H9 (cell line): ENCODE data around the gene ATP8A2. TPM values are rescaled to one million over a fixed set of nuclear protein-coding genes. Genes with fewer than 3 reads are reported as not detected.

Experiments used
- DNase-seq: peaks from one replicate; pipeline ENCODE4 v3.0.0-alpha.2; 2017
- H2AFZ ChIP-seq: one replicate; pipeline ENCODE4 v1.6.1; 2013; ENCODE audit warnings: mild to moderate bottlenecking, low read length, control low read depth, moderate library complexity
- H2AK5ac ChIP-seq: 2 replicates; pipeline ENCODE4 v1.6.1; 2013; ENCODE audit warnings: low read length, control low read depth, mixed read lengths; ENCODE audit not compliant: insufficient read length
- H2BK120ac ChIP-seq: one replicate; pipeline ENCODE4 v1.6.1; 2013; ENCODE audit warnings: low read depth, mild to moderate bottlenecking, low read length, control low read depth, inconsistent platforms; ENCODE audit not compliant: poor library complexity, severe bottlenecking
- H2BK12ac ChIP-seq: 2 replicates; pipeline ENCODE4 v1.6.1; 2013; ENCODE audit warnings: low read length, control low read depth, mixed read lengths, low read depth; ENCODE audit not compliant: insufficient read length
- H2BK15ac ChIP-seq: 2 replicates; pipeline ENCODE4 v1.6.1; 2013; ENCODE audit warnings: low read depth, low read length, control low read depth
- H2BK20ac ChIP-seq: one replicate; pipeline ENCODE4 v1.6.1; 2013; ENCODE audit warnings: low read depth, mild to moderate bottlenecking, low read length, control low read depth, inconsistent platforms; ENCODE audit not compliant: poor library complexity, severe bottlenecking
- H2BK5ac ChIP-seq: 2 replicates; pipeline ENCODE4 v1.6.1; 2013; ENCODE audit warnings: low read length, control low read depth, mixed read lengths; ENCODE audit not compliant: insufficient read length
- H3K14ac ChIP-seq: 2 replicates; pipeline ENCODE4 v1.6.1; 2013; ENCODE audit warnings: low read length, control low read depth; ENCODE audit not compliant: insufficient read depth
- H3K18ac ChIP-seq: 2 replicates; pipeline ENCODE4 v1.6.1; 2013; ENCODE audit warnings: low read depth, mild to moderate bottlenecking, mixed read lengths, low read length, control low read depth; ENCODE audit not compliant: insufficient read length
- H3K23ac ChIP-seq: 2 replicates; pipeline ENCODE4 v1.6.1; 2013; ENCODE audit warnings: low read length, control low read depth, mixed read lengths, low read depth; ENCODE audit not compliant: insufficient read length
- H3K23me2 ChIP-seq: 2 replicates; pipeline ENCODE4 v1.6.1; 2013; ENCODE audit warnings: low read depth, mild to moderate bottlenecking, mixed read lengths, low read length, control low read depth; ENCODE audit not compliant: insufficient read length, poor library complexity, severe bottlenecking
- H3K27ac ChIP-seq: 2 replicates; pipeline ENCODE4 v1.5.1; 2013; ENCODE audit warnings: low read length, control low read depth, mixed read lengths, low read depth; ENCODE audit not compliant: insufficient read length
- H3K27me3 ChIP-seq: 2 replicates; pipeline ENCODE4 v1.6.1; 2013; ENCODE audit warnings: low read length, control low read depth, inconsistent platforms; ENCODE audit not compliant: insufficient read depth
- H3K4ac ChIP-seq: 2 replicates; pipeline ENCODE4 v1.6.1; 2013; ENCODE audit warnings: low read depth, mild to moderate bottlenecking, control low read depth, inconsistent platforms, low read length, moderate library complexity
- H3K4me1 ChIP-seq: 2 replicates; pipeline ENCODE4 v1.6.1; 2013; ENCODE audit warnings: low read length, control low read depth, inconsistent platforms; ENCODE audit not compliant: insufficient read depth
- H3K4me2 ChIP-seq: 2 replicates; pipeline ENCODE4 v1.6.1; 2013; ENCODE audit warnings: low read length, control low read depth, mixed read lengths; ENCODE audit not compliant: insufficient read length, insufficient read depth
- H3K56ac ChIP-seq: 2 replicates; pipeline ENCODE4 v1.6.1; 2013; ENCODE audit warnings: low read depth, mild to moderate bottlenecking, mixed read lengths, low read length, control low read depth; ENCODE audit not compliant: insufficient read length
- H3K79me1 ChIP-seq: 2 replicates; pipeline ENCODE4 v1.6.1; 2013; ENCODE audit warnings: low read depth, mild to moderate bottlenecking, moderate library complexity, low read length, control low read depth, inconsistent platforms; ENCODE audit not compliant: insufficient read depth, poor library complexity, severe bottlenecking
- H3K79me2 ChIP-seq: 2 replicates; pipeline ENCODE4 v1.6.1; 2013; ENCODE audit warnings: low read length, control low read depth, inconsistent platforms; ENCODE audit not compliant: insufficient read depth
- H3K9ac ChIP-seq: 2 replicates; pipeline ENCODE4 v1.6.1; 2013; ENCODE audit warnings: low read length, control low read depth, mixed read lengths; ENCODE audit not compliant: insufficient read length; ENCODE audit errors: extremely low read depth
- H3K9me3 ChIP-seq: one replicate; pipeline ENCODE4 v1.6.1; 2013; ENCODE audit warnings: low read depth, low read length, inconsistent platforms; ENCODE audit not compliant: control insufficient read depth
- H3T11ph ChIP-seq: one replicate; pipeline ENCODE4 v1.6.1; 2013; ENCODE audit warnings: mild to moderate bottlenecking, low read length, control low read depth, inconsistent platforms
- H4K20me1 ChIP-seq: one replicate; pipeline ENCODE4 v1.6.1; 2013; ENCODE audit not compliant: control insufficient read depth, insufficient read length, insufficient read depth
- H4K5ac ChIP-seq: 2 replicates; pipeline ENCODE4 v1.6.1; 2013; ENCODE audit warnings: low read depth, mild to moderate bottlenecking, mixed read lengths, low read length, control low read depth; ENCODE audit not compliant: insufficient read length
- H4K8ac ChIP-seq: replicated peaks from 2 replicates; pipeline ENCODE4 v1.6.1; 2013; ENCODE audit warnings: low read length, control low read depth, mixed read lengths, low read depth; ENCODE audit not compliant: insufficient read length
- H4K91ac ChIP-seq: 2 replicates; pipeline ENCODE4 v1.6.1; 2013; ENCODE audit warnings: low read depth, mild to moderate bottlenecking, moderate library complexity, mixed read lengths, low read length, control low read depth; ENCODE audit not compliant: insufficient read length
- H3K27ac Mint-ChIP-seq, 3 experiments: 2 replicates in 2 of 3; 3 replicates in 1 of 3; pipeline ENCODE4 v1.8.0; 2020 to 2021; ENCODE audit warnings: mixed read lengths in 3 of 3, mild to moderate bottlenecking in 1 of 3, moderate library complexity in 1 of 3
- H3K27me3 Mint-ChIP-seq: 2 replicates; pipeline ENCODE4 v1.8.0; 2021; ENCODE audit warnings: low read depth, mild to moderate bottlenecking, moderate library complexity, mixed read lengths
- H3K36me3 Mint-ChIP-seq, 3 experiments: 2 replicates in 2 of 3; 3 replicates in 1 of 3; pipeline ENCODE4 v1.8.0; 2020 to 2021; ENCODE audit warnings: low read depth in 3 of 3, mixed read lengths in 3 of 3; ENCODE audit not compliant: insufficient read depth in 1 of 3
- H3K4me1 Mint-ChIP-seq, 2 experiments: 2 replicates each; pipeline ENCODE4 v1.8.0; 2020; ENCODE audit warnings: mixed read lengths in 2 of 2
- H3K4me3 Mint-ChIP-seq, 2 experiments: 2 replicates in 1 of 2; 3 replicates in 1 of 2; pipeline ENCODE4 v1.8.0; 2020 to 2021; ENCODE audit warnings: mild to moderate bottlenecking in 2 of 2, mixed read lengths in 2 of 2, moderate library complexity in 1 of 2
- H3K9me3 Mint-ChIP-seq, 2 experiments: 2 replicates in 1 of 2; 3 replicates in 1 of 2; pipeline ENCODE4 v1.8.0; 2020; ENCODE audit warnings: mild to moderate bottlenecking in 2 of 2, mixed read lengths in 2 of 2, moderate library complexity in 1 of 2
- CTCF ChIP-seq: fragments of 200-600 bp; sonication (generic); conservative IDR thresholded peaks from 3 replicates; pipeline ENCODE4 v1.8.0; 2021; ENCODE audit warnings: antibody characterized with exemption, mild to moderate bottlenecking
- WGBS: extraction: QIAGEN DNeasy Blood & Tissue Kit; methylation state at CpG from one replicate; pipeline ENCODE4 v1.1.7; 2013; ENCODE audit warnings: missing lambda C conversion rate, low lambda C conversion rate, mixed read lengths; ENCODE audit not compliant: insufficient read length; ENCODE audit errors: extremely low coverage; 5-methylcytosine and 5-hydroxymethylcytosine counted together
- total RNA-seq: library from RNA; stranded (reverse); gene quantifications from 2 replicates; pipeline ENCODE4 v1.2.1, GENCODE V29; 2021

ATP8A2 gene
- total RNA-seq, 1 experiment from 2014 or later, result 18.2 TPM

DNA sequence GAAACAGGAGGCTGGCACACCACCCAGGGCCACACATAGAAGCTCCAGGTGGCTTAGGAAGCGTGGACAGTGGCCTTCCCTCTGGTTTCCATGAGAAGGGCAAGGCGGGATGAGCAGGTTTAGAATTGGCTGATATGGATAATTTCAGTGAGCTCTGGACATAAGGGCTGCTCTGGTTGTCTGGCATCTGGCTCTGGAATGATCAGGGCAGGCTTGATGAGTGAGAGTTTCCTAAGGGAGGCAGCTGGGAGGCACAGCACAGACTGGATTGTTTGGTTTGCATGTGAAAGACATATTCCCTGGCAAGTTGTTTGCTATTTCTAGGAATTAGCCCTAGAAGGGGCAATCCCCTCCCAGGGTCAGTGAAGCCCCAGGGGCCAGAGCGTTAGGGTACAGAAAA lies 129.5 kb downstream of the ATP8A2 start:
- Histone ChIP-seq H2AK5ac (no peak overlapping the region), H3K79me1 (no peaks in the 10 kb centered on the region), H2BK20ac (no peak overlapping the region), H4K5ac (no peak overlapping the region), H2BK120ac (no peak overlapping the region), H3K9me3 (no peaks in the 10 kb centered on the region), H3K23me2 (no peaks in the 10 kb centered on the region), H3T11ph (no peak overlapping the region), H3K9ac (no peak overlapping the region), H3K4me2 (no peak overlapping the region), H3K79me2 (no peaks in the 10 kb centered on the region), H2BK5ac (no peak overlapping the region), H2AFZ (no peak overlapping the region), H3K27ac (no peak overlapping the region), H2BK15ac (no peak overlapping the region), H3K18ac (no peak overlapping the region), H3K4ac (no peak overlapping the region), H4K8ac (no peak overlapping the region), H3K4me1 (no peaks in the 10 kb centered on the region), H4K91ac (no peak overlapping the region), H3K56ac (no peak overlapping the region), H2BK12ac (no peak overlapping the region), H3K23ac (no peak overlapping the region), H3K27me3 (no peaks in the 10 kb centered on the region), H3K14ac (no peak overlapping the region), H4K20me1 (peaks cover 2% of the 10 kb centered on the region)
- Mint-ChIP-seq H3K27ac (no peak overlapping the region; a peak in 1 of 7 replicates), H3K9me3 (no peaks in the 10 kb centered on the region), H3K36me3 (no peaks in the 10 kb centered on the region), H3K27me3 (no peaks in the 10 kb centered on the region; the same call in 1 of the 2 replicates), H3K4me1 (peaks cover 9 to 21% of the 10 kb centered on the region in 2 experiments), H3K4me3 (no peak overlapping the region)
- no peak for TF ChIP-seq CTCF
- no CpG with 5 or more reads among the region's 3 CpGs for WGBS
- DNase-seq, result no peak
